ENCODE measurements around the gene ZNF438.

- no peak for TF ChIP-seq CTCF (IDR thresholded peaks at IDR 0.05)
- TF ChIP-seq POLR2AphosphoS5 (IDR thresholded peaks at IDR 0.05), result peak; percentile 86
Observed at GRCh38 chr10:30803892-30804322, 227.8 kb downstream of the ZNF438 start.
